ENCODE measurements around the gene ASB15.

Gene ASB15

GRCh38 chr7:123662755-123663154, 61.1 kb downstream of the ASB15 start:
- DNase-seq, result no peak

GRCh38 chr7:123663200-123663599, 61.6 kb downstream of the ASB15 start:
- no peak for DNase-seq

DNA sequence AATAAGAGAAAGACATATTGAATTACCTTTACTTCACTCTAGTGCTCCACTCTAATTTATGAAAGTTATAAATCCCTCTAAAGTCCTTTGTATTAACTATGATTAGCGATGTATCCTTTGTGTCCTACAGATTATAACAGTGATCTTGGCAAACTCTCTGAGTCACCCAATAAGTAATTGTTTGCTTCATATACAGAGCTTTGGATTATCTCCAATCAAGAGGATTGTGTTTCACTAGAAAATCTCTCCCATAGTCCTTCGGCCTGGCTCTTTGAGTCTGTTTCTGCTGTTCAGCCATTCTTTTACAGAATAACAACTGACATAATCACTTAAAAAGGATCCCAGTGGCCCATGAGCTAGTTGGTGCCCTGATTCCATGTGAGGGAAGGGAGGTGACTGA, 63.5 kb downstream of the ASB15 start:
- DNase-seq, result no peak

- DNase-seq, result no peak
Measured at GRCh38 chr7:123665896-123666295, 64.3 kb downstream of the ASB15 start.

GRCh38 chr7:123666492-123666891, 64.9 kb downstream of the ASB15 start:
- DNase-seq, result no peak

DNA sequence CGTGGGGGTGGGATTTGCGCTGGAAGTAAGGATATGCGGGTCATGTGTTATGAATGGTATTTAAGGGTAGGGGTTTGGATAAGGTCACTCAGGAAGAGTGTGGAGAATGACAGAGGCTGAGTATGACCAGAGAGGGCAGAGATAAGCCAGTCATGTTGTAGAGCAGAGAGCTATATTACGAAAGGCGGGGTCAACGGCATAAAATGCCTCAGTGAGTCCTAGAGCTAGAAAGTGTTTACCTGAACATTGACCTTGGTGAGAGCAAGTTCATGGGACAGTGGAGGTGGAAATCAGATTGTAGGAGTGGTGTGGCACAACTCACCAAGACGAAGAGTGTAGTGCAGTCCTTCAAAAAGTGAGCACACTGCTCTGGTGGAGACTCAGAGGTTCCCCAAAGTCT, 67.9 kb downstream of the ASB15 start:
- DNase-seq, result no peak

DNA sequence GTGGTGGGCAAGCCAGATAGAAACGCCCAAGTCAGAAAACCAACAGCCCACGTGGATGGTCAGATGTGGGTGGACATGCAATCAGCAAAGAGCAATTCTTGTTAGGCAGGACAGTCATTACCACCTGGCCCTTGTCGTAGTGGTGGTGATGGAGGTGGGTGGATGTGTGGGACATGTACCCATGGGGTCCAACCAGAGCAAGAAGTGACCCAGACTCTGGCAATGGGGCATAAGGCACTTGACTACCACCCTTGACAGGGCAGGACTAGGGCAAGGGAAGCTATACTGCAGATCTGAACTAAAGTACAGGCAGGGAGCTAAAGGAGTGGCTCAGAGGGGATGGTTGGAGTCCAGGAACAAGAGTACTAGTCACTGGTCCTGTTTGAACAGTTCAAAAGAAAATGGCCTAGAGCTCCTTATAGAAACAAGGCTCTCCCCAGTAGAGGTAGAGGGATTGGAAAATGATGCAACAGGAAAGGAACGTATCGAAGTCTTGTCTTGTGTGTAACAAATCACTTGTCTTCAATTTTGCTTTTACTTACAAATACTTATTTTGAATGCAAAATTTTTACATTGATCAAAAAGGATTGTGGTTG, 71.6 kb downstream of the ASB15 start:
- no peak for DNase-seq

DNA sequence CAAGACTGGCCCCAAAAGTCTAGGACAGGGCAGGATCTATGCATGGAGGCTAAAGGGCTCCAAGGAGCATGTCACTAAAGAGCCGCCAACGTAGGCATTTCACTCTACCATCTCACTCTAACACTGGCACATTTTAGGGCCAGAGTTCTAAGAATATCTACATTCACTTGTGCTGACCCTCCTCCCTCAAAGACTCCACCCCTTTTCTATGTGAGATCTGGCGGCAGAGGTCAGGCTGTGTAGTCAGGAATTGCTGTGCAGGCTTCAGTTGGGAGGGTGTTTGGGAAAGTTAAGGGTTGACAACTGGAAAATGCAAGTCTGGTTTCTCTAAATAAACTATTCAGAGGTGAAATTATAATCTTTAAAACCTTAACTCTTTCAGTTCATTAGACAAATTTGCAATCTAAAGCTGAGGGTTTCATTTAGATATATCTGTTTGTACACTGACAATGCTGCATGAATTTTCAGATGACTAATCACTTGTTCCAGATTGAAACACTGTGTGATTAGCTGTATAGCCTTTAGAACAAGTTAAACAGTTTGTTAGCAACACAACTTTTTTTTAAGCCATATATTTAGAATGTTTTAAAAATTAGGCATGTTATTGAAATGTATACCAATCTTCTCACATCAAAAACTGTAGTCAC, 72.3 kb downstream of the ASB15 start:
- no peak for DNase-seq

- DNase-seq, result no peak
Measured at GRCh38 chr7:123674399-123675180, 73.0 kb downstream of the ASB15 start.

GRCh38 chr7:123675181-123675473, 73.5 kb downstream of the ASB15 start:
- DNase-seq, result no peak

GRCh38 chr7:123677061-123677715, 75.6 kb downstream of the ASB15 start:
- DNase-seq, result no peak

GRCh38 chr7:123679614-123680013, 78.0 kb downstream of the ASB15 start:
- no peak for DNase-seq

GRCh38 chr7:123680580-123680979, 79.0 kb downstream of the ASB15 start:
- no peak for DNase-seq

DNA sequence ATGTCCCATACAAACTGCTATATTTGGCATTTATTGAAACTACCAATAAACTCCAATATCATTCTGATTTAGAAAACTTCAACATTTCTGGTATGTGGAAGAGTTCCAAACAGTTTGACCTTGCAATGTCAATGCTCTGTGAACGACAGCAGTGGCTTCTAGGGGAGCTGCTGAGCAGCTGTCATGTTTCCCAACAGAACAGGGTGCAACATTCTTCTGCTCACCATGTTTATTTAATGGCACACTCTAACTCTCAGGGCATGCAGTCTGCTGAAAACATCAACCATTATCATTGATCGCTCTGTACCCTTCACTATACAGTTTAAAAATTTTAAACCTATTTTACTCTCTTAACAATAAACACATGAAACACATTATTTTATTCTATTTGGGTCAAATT, 79.9 kb downstream of the ASB15 start:
- no peak for DNase-seq

- no peak for DNase-seq
Measured at GRCh38 chr7:123682690-123683089, 81.1 kb downstream of the ASB15 start.

DNA sequence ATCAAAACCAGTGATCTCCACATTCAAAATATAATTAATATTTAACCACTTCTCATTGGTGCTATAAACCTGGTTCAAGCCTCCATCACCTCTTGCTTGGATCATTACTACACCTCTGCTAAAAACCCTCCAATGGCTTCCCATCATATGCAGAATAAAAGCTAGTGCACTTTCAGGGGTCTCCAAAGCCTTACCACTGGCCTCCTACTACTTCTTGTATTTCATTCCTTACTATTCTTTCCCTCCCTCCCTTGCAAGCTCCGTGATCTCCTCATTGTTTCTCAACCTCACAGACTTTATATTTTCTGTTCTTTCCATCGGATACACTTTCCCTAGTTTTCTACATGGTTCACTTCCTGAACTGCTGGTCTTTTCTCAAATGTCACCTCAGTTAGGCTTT, 85.5 kb downstream of the ASB15 start:
- no peak for DNase-seq

- no peak for DNase-seq
Measured at GRCh38 chr7:123687727-123688126, 86.1 kb downstream of the ASB15 start.
